AG08396 (cell line): ENCODE measurements around the gene MEP1B.

Source experiments
- DNase-seq: peaks from one replicate; pipeline ENCODE4 v3.0.0; 2012; ENCODE audit warnings: low spot score, mixed read lengths

The MEP1B gene

DNA sequence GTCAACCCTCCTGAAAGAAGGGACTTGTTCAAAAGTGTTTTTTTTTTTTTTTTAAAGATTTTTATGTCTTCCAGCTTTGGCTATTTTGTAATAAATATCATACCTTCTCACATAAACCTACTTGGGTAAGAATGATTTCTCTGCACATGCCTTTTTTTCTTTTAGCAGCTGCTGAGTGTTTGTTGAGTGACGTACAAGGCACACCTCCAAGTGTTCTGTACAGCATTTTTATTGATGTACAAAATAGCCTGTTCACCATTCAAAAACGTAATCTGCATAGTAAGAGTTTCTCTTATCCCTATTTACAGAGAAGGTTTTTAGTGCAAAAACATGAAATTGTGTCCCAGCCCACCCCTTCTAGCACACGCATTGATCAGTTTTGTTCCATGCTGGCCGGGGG lies 77.6 kb downstream of the MEP1B start:
- DNase-seq = no peak
